Ishikawa (cell line): Measurements from ENCODE around the gene SDE2.

ENCODE experiments used
- CEBPB ChIP-seq: IDR thresholded peaks from 2 replicates; pipeline ENCODE4 v1.6.1; 2012
- CREB1 ChIP-seq: IDR thresholded peaks from 2 replicates; pipeline ENCODE4 v1.6.1; 2012; ENCODE audit warnings: low read depth
- EGR1 ChIP-seq: IDR thresholded peaks from 2 replicates; pipeline ENCODE4 v1.6.1; 2012
- EP300 ChIP-seq: IDR thresholded peaks from 2 replicates; pipeline ENCODE4 v1.6.1; 2012; ENCODE audit warnings: borderline replicate concordance
- FOXM1 ChIP-seq: IDR thresholded peaks from 2 replicates; pipeline ENCODE4 v1.6.1; 2012; ENCODE audit warnings: low read depth, borderline replicate concordance
- MAX ChIP-seq: IDR thresholded peaks from 2 replicates; pipeline ENCODE4 v1.6.1; 2012
- NFIC ChIP-seq: IDR thresholded peaks from 2 replicates; pipeline ENCODE4 v1.6.1; 2012
- RAD21 ChIP-seq: IDR thresholded peaks from 2 replicates; pipeline ENCODE4 v1.6.1; 2012; ENCODE audit warnings: low read depth
- TAF1 ChIP-seq: IDR thresholded peaks from 2 replicates; pipeline ENCODE4 v1.6.1; 2012; ENCODE audit warnings: low read depth, mild to moderate bottlenecking
- TCF12 ChIP-seq: IDR thresholded peaks from 2 replicates; pipeline ENCODE4 v1.6.1; 2012; ENCODE audit warnings: low read depth
- TEAD4 ChIP-seq: IDR thresholded peaks from 2 replicates; pipeline ENCODE4 v1.6.1; 2012
- USF1 ChIP-seq: IDR thresholded peaks from 2 replicates; pipeline ENCODE4 v1.6.1; 2012
- YY1 ChIP-seq: IDR thresholded peaks from 2 replicates; pipeline ENCODE4 v1.6.1; 2012; ENCODE audit warnings: low read depth
- ZBTB7A ChIP-seq: IDR thresholded peaks from 2 replicates; pipeline ENCODE4 v1.6.1; 2012; ENCODE audit warnings: low read depth
- TF ChIP-seq, protein P1 (sequence below): IDR thresholded peaks from 2 replicates; pipeline ENCODE4 v1.6.1; 2012; ENCODE audit warnings: low read depth, mild to moderate bottlenecking

SDE2 gene

DNA sequence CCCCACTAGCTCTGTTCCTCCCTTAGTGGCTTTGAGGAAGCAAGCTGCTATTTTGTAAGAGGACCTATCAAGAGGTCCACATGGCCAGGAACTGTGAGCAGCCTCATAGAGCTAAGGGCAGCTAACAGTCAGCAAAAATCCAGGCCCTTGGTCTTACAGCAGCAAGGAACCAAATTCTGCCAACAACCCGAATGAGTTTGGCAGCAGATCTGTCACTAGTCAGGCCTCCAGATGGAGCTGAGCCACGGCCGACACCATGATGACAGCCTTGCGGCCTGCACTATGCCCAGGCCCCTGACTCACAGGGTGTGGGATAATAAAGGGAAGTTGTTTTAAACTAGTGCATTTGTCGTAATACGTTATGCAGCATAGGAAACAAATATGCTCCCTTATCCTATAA, 35.3 kb upstream of the SDE2 start:
- TF ChIP-seq, protein P1, sequence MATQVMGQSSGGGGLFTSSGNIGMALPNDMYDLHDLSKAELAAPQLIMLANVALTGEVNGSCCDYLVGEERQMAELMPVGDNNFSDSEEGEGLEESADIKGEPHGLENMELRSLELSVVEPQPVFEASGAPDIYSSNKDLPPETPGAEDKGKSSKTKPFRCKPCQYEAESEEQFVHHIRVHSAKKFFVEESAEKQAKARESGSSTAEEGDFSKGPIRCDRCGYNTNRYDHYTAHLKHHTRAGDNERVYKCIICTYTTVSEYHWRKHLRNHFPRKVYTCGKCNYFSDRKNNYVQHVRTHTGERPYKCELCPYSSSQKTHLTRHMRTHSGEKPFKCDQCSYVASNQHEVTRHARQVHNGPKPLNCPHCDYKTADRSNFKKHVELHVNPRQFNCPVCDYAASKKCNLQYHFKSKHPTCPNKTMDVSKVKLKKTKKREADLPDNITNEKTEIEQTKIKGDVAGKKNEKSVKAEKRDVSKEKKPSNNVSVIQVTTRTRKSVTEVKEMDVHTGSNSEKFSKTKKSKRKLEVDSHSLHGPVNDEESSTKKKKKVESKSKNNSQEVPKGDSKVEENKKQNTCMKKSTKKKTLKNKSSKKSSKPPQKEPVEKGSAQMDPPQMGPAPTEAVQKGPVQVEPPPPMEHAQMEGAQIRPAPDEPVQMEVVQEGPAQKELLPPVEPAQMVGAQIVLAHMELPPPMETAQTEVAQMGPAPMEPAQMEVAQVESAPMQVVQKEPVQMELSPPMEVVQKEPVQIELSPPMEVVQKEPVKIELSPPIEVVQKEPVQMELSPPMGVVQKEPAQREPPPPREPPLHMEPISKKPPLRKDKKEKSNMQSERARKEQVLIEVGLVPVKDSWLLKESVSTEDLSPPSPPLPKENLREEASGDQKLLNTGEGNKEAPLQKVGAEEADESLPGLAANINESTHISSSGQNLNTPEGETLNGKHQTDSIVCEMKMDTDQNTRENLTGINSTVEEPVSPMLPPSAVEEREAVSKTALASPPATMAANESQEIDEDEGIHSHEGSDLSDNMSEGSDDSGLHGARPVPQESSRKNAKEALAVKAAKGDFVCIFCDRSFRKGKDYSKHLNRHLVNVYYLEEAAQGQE = no peak
- TF ChIP-seq EP300 (no peak), MAX (no peak), NFIC (no peak), TAF1 (no peak), EGR1 (no peak), TCF12 (no peak), TEAD4 (no peak), ZBTB7A (no peak), CREB1 (no peak), FOXM1 (no peak), YY1 (no peak)

DNA sequence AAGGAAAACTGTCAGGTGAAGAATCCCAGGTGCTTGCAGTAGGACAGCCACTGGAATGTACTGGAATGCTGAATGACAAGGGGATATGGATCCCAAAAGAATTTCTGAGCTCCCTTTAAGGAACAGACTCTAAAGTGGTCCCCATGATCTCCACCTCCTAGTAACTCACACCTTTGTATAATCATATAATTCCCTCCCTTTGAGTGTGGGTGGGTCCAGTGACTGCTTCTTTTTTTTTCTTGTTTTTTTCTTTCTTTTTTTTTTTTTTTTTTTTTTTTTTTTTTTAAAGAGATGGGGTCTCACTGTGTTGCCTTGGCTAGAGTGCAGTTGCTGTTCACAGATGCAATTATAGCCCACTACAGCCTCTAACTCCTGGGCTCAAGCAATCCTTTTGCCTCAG, 34.8 kb upstream of the SDE2 start:
- TF ChIP-seq FOXM1 (no peak), EGR1 (no peak), YY1 (no peak)

GRCh38 chr1:226033582-226033981, 34.4 kb upstream of the SDE2 start:
- TF ChIP-seq ZBTB7A (no peak), USF1 (no peak), EP300 (no peak), TEAD4 (no peak), FOXM1 (no peak), RAD21 (no peak), CEBPB (no peak), CREB1 (no peak), NFIC (no peak), EGR1 (no peak), TAF1 (no peak), MAX (no peak)
- TF ChIP-seq, protein P1 = no peak

GRCh38 chr1:226029568-226030225, 30.6 kb upstream of the SDE2 start:
- TF ChIP-seq CEBPB (no peak), ZBTB7A (no peak), TEAD4 (no peak), TCF12 (no peak), USF1 (no peak), EGR1 (no peak)
- TF ChIP-seq, protein P1 = no peak

GRCh38 chr1:226029093-226029496, 30.0 kb upstream of the SDE2 start:
- TF ChIP-seq MAX (no peak), CEBPB (no peak), EP300 (no peak), EGR1 (no peak), FOXM1 (no peak)
